Fibroblast of villous mesenchyme (primary cell): ENCODE results near the gene KITLG. TPM values are rescaled to one million over a fixed set of nuclear protein-coding genes. Genes with fewer than 3 reads are reported as not detected.
A peak's percentile ranks its signal among the peaks of the same experiment; 100 is the strongest.

Experiments
- DNase-seq: peaks from one replicate; pipeline ENCODE4 v3.0.0-alpha.2; 2010; ENCODE audit warnings: low read depth
- H3K4me3 ChIP-seq: 2 replicates; pipeline ENCODE4 v1.5.1; 2011; ENCODE audit warnings: low read depth, mild to moderate bottlenecking, low read length
- CTCF ChIP-seq: IDR thresholded peaks from 2 replicates; pipeline ENCODE4 v1.5.1; 2012; ENCODE audit warnings: low read depth, mild to moderate bottlenecking, low read length; ENCODE audit not compliant: insufficient read depth
- total RNA-seq: library from RNA; depleted of rRNA; stranded (reverse); fragments of >200 nt; gene quantifications from 2 replicates; pipeline ENCODE4 v1.2.3, GENCODE V29; 2012

Gene KITLG
- total RNA-seq, 1 donor, result 13.8 TPM

DNA sequence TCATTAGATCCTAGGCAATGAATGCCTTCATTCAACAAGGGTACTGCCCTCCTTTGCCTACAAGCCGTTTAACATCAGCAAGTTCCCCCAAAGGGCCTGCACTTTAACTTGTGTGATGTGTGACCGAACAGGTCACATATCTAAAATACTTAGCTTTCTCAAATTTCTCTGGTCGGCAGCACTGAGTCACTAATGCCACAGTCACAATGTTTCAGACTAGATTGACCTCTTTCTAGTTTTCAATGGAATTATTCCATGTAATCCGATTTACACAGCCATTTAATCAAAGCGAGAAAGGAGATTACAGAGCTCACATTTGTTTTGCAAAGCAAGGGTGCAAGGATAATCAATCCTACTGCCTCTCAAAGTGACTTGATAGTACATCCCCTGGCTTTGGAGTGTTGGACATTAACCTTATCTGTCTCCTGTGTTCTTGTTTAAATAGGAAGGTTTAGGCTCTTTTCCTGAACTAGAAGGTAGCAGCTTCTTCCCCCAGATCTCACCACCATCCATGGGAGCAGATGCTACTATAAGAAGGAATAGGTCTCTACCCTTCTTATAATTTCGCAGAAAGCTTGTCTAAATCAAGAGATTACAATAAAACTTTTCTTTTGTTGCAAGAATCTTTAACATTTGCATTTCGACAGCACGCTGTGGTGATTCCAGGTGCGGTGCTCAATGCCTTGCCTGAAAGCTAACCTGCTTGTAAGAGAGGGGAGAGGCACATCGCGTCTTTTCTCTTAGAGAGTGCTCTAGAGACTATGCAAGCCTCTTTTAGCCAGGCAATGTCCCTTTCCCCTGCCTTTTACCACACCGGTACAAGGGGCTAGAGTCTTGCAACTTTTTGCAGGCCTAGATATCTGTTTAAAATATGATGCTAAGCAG, 1.8 kb downstream of the KITLG start:
- no peak for TF ChIP-seq CTCF
- peak overlapping the region; percentile 66 for H3K4me3 ChIP-seq
- DNase-seq, result no peak

DNA sequence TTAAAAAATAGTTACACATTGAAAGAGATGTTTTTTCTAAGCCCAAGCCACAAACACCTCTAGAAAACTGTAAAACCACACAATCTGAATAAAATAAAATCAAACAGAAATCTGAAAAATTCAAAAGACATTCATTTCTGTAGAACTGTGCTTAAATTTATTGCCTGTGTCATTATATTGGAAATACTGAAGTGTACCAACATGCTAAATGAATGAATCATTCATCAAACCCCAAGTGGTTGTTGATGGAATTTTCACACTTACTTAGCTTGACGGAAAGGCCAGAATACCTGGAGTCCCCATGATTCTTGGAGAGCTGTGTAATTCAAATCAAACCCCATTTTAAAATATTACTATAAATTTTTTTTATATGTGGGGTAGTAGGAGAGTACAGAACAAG, 2.7 kb downstream of the KITLG start:
- H3K4me3 ChIP-seq, result no peak overlapping the region
- DNase-seq, result no peak
- TF ChIP-seq CTCF, result no peak

- no peak for DNase-seq
- no peak for TF ChIP-seq CTCF
- no peak overlapping the region for H3K4me3 ChIP-seq
Measured at GRCh38 chr12:88576866-88577265, 3.4 kb downstream of the KITLG start.

- TF ChIP-seq CTCF, result no peak
- no peak for DNase-seq
- no peak overlapping the region for H3K4me3 ChIP-seq
Measured at GRCh38 chr12:88575361-88575970, 4.8 kb downstream of the KITLG start.

GRCh38 chr12:88574278-88574677, 6.0 kb downstream of the KITLG start:
- peak; percentile 62 for DNase-seq
- no peak overlapping the region for H3K4me3 ChIP-seq
- TF ChIP-seq CTCF, result no peak

GRCh38 chr12:88573583-88573982, 6.7 kb downstream of the KITLG start:
- no peak for TF ChIP-seq CTCF
- DNase-seq, result no peak
- H3K4me3 ChIP-seq, result no peak overlapping the region
